NCI-H460 (cell line): Measurements from ENCODE around the gene FUBP1. TPM values are rescaled to one million over a fixed set of nuclear protein-coding genes. Genes with fewer than 3 reads are reported as not detected.
"Not testable (repeated sequence)": the region's sequence is repeated elsewhere in the genome, so short reads cannot be mapped to it uniquely, and the experiment has no call there.

Experiments
- DNase-seq: peaks from one replicate; pipeline ENCODE4 v3.0.0-alpha.2; 2016; ENCODE audit warnings: low read depth; ENCODE audit errors: extremely low read depth
- total RNA-seq: library from RNA; depleted of rRNA; stranded (reverse); fragments of >200 nt; shearing (Covaris generic); gene quantifications from 2 replicates; pipeline ENCODE4 v1.2.3, GENCODE V29; 2014

FUBP1 gene
- total RNA-seq, 1 experiment from 2014 or later: 124 TPM

DNA sequence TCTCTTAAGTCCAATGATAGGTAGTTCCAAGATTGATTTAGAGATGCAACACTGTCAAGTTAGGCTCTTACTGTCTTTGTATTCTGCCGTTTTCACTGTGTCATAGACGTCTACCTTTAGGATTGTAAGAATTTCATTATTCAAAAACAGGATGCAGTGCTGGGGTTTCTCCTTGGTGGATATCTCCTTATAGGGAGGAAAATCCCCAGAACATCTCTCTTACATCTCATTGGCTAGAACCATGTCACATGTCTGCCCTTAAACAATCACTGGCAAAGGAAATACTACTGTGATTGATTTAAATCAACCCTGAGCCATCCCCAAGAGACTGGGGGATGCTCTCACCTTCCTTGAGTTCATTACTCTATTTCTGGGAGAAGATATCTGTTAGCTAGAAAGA is 10.9 kb upstream of the FUBP1 start:
- no peak for DNase-seq

DNA sequence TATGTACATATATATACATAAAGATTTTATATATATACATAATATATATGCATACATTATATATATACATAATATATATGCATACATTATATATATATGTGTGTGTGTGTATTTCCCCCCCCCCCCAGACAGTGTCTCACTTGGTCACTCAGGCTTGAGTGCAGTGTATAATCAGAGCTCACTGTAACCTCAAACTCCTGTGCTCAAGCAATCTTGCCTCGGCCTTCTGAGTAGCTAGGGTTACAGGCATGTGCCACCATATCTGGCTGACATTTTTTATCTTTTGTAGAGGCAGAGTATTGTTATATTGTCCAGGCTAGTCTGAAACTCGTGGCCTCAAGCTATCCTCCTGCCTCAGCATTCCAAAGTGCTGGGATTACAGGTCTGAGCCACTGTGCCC is 9.0 kb upstream of the FUBP1 start:
- DNase-seq: no peak

DNA sequence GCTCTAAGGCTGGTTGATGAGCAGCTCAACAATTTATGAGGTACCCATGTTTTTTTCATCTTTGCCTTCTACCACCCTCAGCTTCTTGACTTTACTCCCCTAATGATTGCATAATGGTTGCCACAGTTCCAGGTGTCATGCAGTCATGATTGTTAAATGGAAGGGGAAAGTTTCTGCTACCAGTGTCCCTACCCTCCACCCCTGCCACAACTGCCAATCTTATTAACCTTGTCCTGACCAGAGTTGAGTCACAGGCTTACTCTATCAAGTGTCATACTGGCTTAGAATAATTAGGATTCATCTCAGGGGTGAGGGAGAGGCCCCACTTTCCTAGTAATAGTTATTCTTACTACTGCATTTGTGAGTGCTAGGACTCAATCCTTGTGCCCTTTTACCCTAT is 7.9 kb upstream of the FUBP1 start:
- no peak for DNase-seq

DNA sequence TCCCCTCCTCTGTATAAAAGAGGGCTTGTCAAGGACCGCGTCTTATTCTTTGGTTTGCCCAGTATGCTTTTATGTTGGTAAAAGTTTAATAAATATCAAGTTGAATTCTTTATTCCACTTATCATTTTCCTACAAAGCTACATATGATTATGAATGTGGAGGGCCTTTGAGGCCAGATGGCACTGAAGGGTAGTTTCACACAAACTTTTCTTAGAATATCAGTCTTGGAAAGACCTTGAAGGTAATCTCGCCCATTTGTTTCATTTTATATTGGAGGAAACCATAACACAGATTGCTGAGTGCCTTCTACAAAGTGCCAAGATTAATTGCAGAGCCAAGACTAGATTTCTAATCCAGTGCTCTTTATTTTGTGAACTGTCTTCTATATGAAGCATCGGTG is 5.8 kb upstream of the FUBP1 start:
- no peak for DNase-seq

DNA sequence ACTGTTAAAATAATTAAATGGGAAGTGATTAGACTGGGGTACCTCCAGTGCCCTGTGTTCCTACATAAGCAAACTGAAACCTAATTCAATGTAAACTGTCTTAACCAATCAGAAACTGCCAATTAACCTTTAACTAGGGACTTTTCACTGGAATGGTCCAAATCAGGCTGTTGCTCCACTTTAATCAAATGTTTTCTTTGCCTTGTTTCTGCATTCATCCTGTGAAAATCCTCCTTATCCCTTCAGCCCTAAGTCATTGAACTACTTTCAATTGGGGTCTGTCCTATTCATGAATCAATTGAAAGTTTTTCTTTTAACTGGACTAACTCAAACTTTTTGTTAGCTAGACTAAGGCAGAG is 5.1 kb upstream of the FUBP1 start:
- DNase-seq: no peak

DNA sequence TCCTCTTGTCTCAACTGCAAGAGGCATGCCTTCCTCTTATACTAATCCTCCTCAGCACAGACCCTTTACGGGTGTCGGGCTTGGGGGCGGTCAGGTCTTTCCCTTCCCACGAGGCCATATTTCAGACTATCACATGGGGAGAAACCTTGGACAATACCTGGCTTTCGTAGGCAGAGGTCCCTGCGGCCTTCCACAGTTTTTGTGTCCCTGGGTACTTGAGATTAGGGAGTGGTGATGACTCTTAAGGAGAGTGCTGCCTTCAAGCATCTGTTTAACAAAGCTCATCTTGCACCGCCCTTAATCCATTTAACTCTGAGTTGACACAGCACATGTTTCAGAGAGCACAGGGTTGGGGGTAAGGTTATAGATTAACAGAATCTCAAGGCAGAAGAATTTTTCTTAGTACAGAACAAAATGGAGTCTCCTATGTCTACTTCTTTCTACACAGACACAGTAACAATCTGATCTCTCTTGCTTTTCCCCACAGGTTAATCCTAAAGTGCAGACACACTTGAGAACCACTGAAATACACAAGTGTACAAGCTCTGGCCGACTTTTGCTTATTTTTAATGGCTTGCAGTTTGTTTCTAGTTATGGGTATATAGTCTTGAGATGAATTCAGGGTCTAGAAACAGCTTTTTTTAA is 4.6 kb upstream of the FUBP1 start:
- DNase-seq: not testable (repeated sequence)

DNA sequence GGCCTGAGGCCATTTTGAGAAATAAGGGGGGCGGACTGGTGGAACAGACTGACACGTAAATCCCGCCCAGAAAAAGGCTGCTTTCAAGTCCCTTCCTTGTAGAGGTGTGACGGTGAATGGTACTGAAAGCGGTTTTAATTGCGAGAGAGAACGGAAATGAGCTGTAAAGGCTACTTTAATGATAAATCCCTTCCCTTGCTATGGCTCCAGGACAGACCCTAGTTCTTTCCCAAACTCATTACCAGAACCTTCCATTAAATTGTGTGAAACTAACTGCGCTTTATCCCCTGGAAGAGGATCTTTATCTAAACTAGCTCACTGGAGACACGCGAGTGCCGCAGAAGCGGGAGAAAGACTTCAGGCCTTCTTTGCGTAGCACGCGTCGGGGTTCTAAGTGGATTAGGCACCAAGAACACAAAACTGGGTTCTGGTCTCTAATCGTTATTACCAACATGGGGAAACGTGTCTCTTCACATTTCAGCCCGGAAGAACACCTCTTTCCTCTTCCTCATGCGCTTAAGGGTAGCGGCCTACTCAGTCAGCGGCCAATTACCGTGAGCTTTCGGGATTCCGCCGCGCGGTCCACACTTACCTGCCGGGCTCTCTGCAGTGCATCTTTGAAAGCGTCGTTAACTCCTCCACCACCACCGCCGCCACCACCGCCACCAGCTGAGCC is 441 bp downstream of the FUBP1 start:
- peak; percentile 75 for DNase-seq

DNA sequence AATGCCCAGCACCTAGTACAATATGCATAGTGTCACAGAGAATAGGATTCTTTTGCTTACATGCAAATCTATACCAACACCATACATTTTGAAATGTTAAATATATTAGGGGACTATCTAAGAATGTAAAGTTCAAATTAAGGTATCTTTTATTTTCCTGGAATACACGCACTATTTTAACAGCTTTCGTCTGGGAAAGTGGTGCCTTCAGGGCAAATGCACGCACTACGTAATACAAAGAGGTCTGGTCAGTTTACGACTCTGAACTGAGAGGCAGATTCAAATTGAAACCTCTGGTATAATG is 931 bp downstream of the FUBP1 start:
- no peak for DNase-seq

DNA sequence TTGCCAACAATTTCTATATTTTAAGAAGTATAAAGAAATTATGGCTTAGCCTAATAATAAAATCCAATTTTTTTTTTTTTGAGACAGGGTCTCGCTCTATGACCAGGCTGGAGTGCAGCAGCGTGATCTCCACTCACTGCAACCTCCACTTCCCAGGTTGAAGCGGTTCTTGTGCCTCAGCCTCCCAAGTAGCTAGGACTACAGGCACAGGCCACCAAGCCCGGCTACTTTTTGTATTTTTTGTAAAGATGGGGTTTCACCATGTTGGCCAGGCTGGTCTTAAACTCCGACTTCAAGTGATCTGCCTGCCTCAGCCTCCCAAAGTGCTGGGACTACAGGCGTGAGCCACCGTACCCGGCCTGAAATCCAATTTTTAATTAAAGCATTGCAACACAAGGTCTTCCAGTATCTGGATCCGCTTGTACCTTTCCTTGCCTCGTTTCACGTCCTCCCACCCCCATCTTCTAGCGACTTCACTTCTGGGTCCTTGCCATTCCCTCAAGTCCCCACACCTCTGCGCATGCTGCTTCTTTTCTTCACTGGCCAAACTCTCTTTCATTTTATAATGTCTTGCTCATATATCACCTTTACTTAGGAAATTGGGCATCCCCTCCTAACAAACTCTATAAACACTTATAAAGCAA is 2.3 kb downstream of the FUBP1 start:
- no peak for DNase-seq

DNA sequence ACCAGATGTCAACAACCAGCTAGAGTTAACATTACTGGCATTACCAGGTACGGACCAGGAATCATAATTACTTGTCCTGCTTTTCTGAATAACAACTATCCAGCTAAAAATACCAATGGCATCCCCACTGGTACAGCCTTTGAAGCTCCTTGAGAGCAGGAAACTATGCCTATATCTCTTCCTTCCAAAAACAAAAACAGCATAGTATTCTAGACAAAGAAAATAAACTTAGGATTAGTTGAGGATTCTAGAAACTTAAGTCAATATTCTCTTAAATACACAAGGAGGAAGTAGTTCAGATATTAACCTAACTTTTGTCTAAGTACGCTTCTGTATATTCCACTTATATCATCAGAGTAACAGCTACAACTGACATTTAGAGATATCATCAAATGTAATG is 3.0 kb downstream of the FUBP1 start:
- no peak for DNase-seq

DNA sequence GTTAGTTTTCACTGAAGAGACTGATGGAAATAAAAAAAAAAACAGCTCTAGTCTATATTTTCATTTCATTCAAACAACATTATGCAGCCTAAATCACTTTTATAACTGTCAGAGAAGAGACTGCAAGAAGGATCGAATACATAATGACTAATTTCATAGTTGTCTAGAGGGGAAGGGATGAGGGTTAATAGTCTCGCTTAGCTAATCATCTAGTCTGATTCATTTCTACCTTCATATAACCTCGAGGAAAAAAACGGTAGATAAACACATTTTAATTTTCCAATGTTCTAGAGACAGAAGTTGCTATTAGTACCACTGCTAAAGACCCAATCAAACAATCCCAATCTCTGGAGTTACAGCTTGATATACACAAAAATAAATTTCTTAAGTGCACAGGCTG is 3.5 kb downstream of the FUBP1 start:
- DNase-seq: no peak

DNA sequence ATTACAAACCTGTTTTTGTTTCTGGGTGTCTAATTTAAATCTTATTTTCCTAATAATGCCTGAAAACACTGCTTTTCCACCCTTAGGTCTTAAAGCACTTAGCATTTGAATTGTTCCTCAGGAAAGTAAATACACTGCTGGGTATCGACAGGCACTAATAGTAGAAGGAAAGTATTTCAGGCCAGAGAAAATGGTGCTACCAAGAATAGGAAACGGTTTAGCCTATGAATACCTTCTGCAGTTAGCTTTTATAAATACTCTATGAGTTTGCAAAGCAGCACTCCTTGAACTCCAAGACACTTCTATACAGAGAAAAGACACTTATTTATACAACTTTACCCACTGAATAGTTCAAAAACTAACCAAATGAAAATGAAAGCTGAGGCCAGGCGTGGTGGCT is 6.8 kb downstream of the FUBP1 start:
- no peak for DNase-seq

DNA sequence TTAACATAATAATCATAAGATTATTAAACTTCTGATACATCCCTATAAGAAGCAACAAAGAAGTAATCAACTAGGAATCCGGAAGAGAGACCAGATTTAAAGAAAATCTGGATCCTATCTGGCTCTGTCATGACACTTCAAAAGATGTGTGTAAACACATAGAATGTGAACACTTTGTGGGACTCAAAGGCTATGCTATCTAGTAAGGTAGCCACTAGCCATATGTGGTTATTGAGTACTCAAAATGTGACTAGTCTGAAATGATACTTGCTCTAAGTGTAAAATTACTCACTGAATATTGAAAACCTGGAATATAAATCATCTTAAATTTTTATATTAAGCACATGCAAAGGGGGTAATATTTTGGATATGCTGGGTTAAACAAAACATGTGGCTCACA is 8.7 kb downstream of the FUBP1 start:
- DNase-seq: no peak

DNA sequence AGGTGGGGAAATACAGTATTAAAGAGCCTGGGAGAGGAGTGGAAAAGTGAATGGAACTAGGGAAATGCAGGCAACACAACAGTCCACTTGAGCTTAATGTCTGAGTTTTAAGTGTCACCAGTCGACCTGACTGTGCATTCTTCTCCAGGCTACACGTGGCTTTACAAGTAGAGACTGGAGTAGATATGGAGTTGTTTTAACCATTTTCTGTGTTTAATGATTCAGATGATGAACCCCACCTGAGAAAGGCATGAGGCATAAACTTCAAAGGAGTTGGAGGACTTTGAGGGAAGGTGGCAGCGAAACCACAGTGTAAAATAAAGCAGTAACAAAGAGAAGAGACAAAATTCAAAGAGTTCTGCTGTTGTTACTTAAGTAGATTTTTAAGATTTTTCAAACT is 12.6 kb downstream of the FUBP1 start:
- no peak for DNase-seq

DNA sequence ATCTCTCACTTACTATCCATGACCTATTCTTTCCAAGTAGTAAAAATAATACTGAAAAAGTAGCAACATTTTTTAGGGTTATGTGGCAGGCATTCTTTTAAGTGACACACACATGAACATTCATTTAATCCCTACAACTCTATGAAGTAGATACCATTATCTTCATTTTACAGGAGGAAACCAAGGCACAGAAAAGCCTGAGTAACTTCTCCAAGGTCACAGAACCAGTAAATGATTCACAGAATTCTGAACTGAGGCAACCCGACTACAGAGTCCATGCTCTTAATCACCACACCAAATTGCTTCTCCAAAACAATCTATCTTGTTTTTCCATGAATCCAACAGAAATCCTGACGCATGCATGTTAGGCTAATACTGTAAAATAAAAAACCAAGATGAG is 17.5 kb downstream of the FUBP1 start:
- no peak for DNase-seq

DNA sequence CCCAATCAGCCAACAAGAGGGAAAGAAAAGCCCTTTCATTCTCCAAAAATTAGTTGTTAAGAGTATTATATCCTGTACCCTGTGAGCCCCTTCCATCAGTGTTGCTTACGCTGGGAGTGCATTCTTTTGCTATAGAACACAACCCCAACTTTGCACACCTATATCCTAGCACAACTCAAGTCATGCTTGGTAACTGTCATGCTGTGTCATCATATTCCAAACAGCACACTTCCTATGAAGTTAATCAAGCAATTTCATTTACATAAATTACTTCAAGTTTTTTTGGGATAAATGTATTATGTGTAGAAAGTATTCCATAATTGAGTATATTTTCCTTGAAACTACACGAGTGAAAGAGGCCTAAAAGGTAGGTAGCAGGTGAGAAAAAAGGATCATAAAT is 20.0 kb downstream of the FUBP1 start:
- DNase-seq: no peak

DNA sequence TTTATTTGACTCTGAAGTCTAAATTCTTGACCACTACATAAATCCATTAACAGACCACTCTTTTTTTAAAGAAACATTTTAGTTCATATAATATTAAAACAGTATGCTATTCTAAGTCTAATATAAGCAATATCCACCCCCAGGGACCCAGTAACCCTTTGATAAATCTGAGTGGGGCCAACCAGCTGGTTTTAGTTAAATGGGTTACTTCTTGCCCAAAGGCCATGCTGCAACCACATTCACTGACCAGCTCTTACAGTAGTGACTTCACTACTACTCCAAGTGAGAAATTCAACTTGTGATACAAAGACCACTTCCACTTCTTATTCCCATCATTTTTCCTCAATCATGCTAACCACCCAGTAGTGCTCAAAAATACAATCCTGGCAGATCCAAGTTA is 20.5 kb downstream of the FUBP1 start:
- DNase-seq: no peak

DNA sequence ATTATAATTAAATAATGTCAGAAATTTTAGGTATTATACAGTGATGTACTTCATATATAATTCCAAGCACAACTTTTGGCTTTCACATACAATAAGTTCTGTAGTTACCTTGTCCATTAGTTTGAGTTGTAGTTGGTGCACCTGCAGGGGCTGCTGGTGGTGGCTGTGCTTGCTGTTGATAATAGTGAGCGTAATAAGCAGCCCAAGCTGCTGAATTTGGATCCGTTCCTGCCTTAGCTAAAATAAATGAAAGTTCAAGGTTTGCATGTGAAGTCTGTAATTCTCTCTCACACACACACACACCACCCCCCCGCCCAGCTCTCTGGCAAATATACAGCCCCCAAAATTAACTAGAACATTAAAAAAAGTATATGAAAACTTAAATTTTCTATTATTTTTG is 22.4 kb downstream of the FUBP1 start:
- no peak for DNase-seq

DNA sequence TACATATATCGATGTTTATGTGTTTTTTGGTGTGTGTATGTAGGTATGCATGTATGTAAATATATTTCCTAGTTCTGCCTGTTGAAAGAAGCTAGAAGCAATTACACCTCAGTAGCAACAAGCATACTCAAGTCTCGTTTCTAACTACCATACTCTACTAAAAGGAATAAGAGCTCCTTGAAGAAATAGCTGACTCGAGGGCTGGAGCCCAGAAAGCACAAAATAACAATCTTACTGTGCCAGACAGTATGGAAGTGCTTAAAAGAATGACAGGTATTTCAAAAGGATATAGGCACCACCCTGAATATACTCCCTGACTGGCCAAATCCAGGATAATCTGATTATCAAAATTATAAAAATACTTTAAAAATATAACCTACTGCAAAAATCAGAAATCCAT is 23.2 kb downstream of the FUBP1 start:
- no peak for DNase-seq

DNA sequence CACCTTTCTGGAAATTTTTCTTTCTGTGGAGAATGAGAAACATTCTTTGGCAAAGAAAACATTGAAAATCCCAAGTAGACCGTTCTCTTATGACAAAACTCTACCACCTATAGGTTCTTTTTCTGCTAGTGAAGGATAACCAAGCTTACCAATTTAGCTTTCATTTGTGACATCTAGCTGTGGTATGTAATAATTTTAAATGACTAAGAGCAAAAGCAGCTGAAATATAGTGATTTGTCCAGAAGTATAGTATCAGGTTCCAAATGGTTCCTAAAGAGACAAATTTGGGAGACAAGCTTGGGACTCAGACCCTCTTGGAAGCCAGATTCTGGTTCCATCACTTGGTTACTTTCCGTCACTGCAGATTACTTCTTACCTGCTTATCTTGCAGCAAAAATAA is 24.4 kb downstream of the FUBP1 start:
- no peak for DNase-seq

DNA sequence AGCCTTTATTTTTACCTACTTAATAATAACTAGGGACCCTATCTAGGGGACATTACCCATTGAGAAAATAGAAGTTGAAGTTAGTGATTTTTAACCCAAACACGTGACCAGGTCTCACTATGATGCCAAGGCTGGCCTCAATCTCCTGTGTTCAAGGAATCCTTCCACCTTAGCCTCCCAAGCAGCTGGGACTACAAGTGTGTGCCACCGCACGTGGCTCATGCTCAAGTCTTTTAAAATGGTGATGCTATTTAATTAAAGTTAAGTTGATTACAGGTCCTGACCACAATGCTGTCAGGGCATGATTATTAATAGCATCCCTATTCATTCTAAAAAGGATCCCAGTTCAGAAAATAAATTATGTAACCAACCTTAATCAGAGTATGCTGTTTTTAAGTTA is 25.0 kb downstream of the FUBP1 start:
- DNase-seq: no peak

DNA sequence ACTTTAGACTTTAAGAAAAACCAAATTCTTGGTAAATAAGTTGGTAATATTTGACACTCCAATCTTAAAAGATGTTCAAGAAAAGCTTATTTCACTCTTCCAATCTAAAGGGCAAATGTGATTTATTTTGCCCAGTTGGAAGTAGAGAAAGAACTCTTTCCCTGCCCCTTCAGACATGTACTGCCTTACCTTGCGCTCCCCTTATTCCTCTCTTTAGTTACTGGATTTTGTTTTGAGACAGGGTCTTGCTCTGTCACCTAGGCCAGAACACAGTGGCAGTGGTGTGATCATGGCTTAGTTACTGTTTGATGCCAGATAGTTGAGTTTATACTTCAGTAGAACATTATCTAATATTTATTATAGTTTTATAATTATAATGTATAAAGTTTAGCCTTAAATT is 27.5 kb downstream of the FUBP1 start:
- no peak for DNase-seq

DNA sequence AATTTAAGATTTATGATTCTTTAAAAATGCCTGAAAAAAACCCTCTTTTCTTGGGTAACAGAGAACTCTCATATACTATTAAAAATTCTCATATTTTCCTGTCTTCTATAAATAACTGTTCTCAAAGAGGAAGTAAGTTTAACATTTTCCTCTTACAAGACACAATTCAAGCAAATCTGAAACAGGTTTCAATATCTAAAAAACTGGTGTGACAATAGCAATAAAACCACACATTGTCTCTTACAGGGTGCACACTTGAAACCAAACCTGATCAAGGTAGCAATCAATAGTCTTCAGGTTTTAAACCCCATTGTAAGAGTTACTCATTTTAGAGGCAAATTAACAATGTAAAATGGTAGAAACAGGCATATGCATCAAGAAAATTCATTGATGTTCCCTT is 28.0 kb downstream of the FUBP1 start:
- DNase-seq: no peak
